Measurements from ENCODE around the gene AKNAD1.

The AKNAD1 gene

GRCh38 chr1:108780937-108781574, 75.8 kb downstream of the AKNAD1 start:
- no peak for DNase-seq (ENCODE audit: low spot score)

GRCh38 chr1:108779455-108779854, 77.4 kb downstream of the AKNAD1 start:
- no peak for DNase-seq (ENCODE audit: low spot score)

GRCh38 chr1:108777839-108778238, 79.1 kb downstream of the AKNAD1 start:
- no peak for DNase-seq (ENCODE audit: low spot score)

GRCh38 chr1:108767708-108768107, 89.2 kb downstream of the AKNAD1 start:
- DNase-seq (ENCODE audit: low spot score), result no peak

GRCh38 chr1:108767115-108767514, 89.8 kb downstream of the AKNAD1 start:
- DNase-seq (ENCODE audit: low spot score), result no peak

All from Ammon's horn (tissue), 1 donor.